ENCODE results near the gene NEDD4L.

Gene NEDD4L

GRCh38 chr18:58397385-58398132 is 353.5 kb downstream of the NEDD4L start:
- intact Hi-C loops (cut with DNase I), result no loop called here
- DNase-seq, result no peak

GRCh38 chr18:58398648-58399398 is 354.8 kb downstream of the NEDD4L start:
- intact Hi-C loops (cut with DNase I), result no loop called here
- no peak for DNase-seq

- intact Hi-C loops (cut with DNase I), result loop anchor here (10.0 kb wide), 1 partner anchor 94 kb away; no protein-coding TSS in a partner anchor
- DNase-seq, result no peak
These were observed 356.4 kb downstream of the NEDD4L start for GRCh38 chr18:58400331-58400870.

GRCh38 chr18:58401191-58401590 is 357.2 kb downstream of the NEDD4L start:
- intact Hi-C loops (cut with DNase I), result loop anchor here (10.0 kb wide), 1 partner anchor 94 kb away; no protein-coding TSS in a partner anchor
- no peak for DNase-seq

- DNase-seq, result no peak
- intact Hi-C loops (cut with DNase I), result loop anchor here (10.0 kb wide), 1 partner anchor 93 kb away; no protein-coding TSS in a partner anchor
These were observed 358.2 kb downstream of the NEDD4L start for GRCh38 chr18:58402247-58402646.

- intact Hi-C loops (cut with DNase I), result loop anchor here (10.0 kb wide), 1 partner anchor 92 kb away; no protein-coding TSS in a partner anchor
- no peak for DNase-seq
These were observed 359.1 kb downstream of the NEDD4L start for GRCh38 chr18:58402951-58403702.

GRCh38 chr18:58403799-58404455 is 359.9 kb downstream of the NEDD4L start:
- no peak for DNase-seq
- intact Hi-C loops (cut with DNase I), result loop anchor here (10.0 kb wide), 1 partner anchor 91 kb away; no protein-coding TSS in a partner anchor

- intact Hi-C loops (cut with DNase I), result loop anchor here (10.0 kb wide), 1 partner anchor 89 kb away; no protein-coding TSS in a partner anchor
- DNase-seq, result no peak
These were observed 361.3 kb downstream of the NEDD4L start for GRCh38 chr18:58405107-58405898.

- intact Hi-C loops (cut with DNase I), result loop anchor here (10.0 kb wide), 1 partner anchor 88 kb away; no protein-coding TSS in a partner anchor
- DNase-seq, result no peak
These were observed 363.2 kb downstream of the NEDD4L start for GRCh38 chr18:58407263-58407648.

GRCh38 chr18:58407649-58408407 is 363.8 kb downstream of the NEDD4L start:
- intact Hi-C loops (cut with DNase I), result loop anchor here (10.0 kb wide), 1 partner anchor 87 kb away; no protein-coding TSS in a partner anchor
- no peak for DNase-seq

GRCh38 chr18:58408665-58409064 is 364.6 kb downstream of the NEDD4L start:
- DNase-seq, result no peak
- intact Hi-C loops (cut with DNase I), result loop anchor here (10.0 kb wide), 1 partner anchor 86 kb away; no protein-coding TSS in a partner anchor

GRCh38 chr18:58409802-58410445 is 365.9 kb downstream of the NEDD4L start:
- no peak for DNase-seq
- intact Hi-C loops (cut with DNase I), result loop anchor here (10.0 kb wide), 1 partner anchor 85 kb away; no protein-coding TSS in a partner anchor

- intact Hi-C loops (cut with DNase I), result no loop called here
- DNase-seq, result no peak
These were observed 367.3 kb downstream of the NEDD4L start for GRCh38 chr18:58411323-58411722.

GRCh38 chr18:58412844-58413666 is 369.0 kb downstream of the NEDD4L start:
- DNase-seq, result no peak
- intact Hi-C loops (cut with DNase I), result no loop called here

GRCh38 chr18:58413667-58414628 is 369.9 kb downstream of the NEDD4L start:
- DNase-seq, result no peak
- intact Hi-C loops (cut with DNase I), result no loop called here

Measured in posterior cingulate gyrus (tissue), 11 donors.